ACHN (cell line): ENCODE results near the gene UNC13B.

Experiments
- DNase-seq: peaks from one replicate; pipeline ENCODE4 v3.0.0-alpha.2; 2015
- in situ Hi-C: cut with HindIII; loops from 2 replicates; pipeline ENCODE4 v1.10.0; 2017; ENCODE audit warnings: low sequenced_read_pairs, low pct_ligation_motif_present, low pct_unique_long_range_greater_than_20kb

The UNC13B gene

GRCh38 chr9:35342221-35342958, 180.6 kb downstream of the UNC13B start:
- no peak for DNase-seq
- in situ Hi-C loops = no loop called here

- DNase-seq = no peak
- in situ Hi-C loops = no loop called here
Measured at GRCh38 chr9:35348109-35348508, 186.3 kb downstream of the UNC13B start.

GRCh38 chr9:35349287-35349990, 187.6 kb downstream of the UNC13B start:
- DNase-seq = no peak
- in situ Hi-C loops = no loop called here

- in situ Hi-C loops = no loop called here
- no peak for DNase-seq
Measured at GRCh38 chr9:35350212-35350611, 188.4 kb downstream of the UNC13B start.

GRCh38 chr9:35350827-35351549, 189.2 kb downstream of the UNC13B start:
- no peak for DNase-seq
- in situ Hi-C loops = no loop called here

GRCh38 chr9:35353731-35354365, 192.0 kb downstream of the UNC13B start:
- in situ Hi-C loops = no loop called here

GRCh38 chr9:35355939-35356338, 194.1 kb downstream of the UNC13B start:
- in situ Hi-C loops = no loop called here
- no peak for DNase-seq

More at GRCh38 chr9:35353731-35354365, 192.0 kb downstream of the UNC13B start:
- DNase-seq = no peak

GRCh38 chr9:35357116-35357515, 195.3 kb downstream of the UNC13B start:
- in situ Hi-C loops = no loop called here
- no peak for DNase-seq

GRCh38 chr9:35357826-35358225, 196.0 kb downstream of the UNC13B start:
- in situ Hi-C loops = no loop called here
- DNase-seq = no peak

- no peak for DNase-seq
- in situ Hi-C loops = no loop called here
Measured at GRCh38 chr9:35364817-35365585, 203.2 kb downstream of the UNC13B start.

- in situ Hi-C loops = no loop called here
- DNase-seq = no peak
Measured at GRCh38 chr9:35366627-35367026, 204.8 kb downstream of the UNC13B start.

- peak; percentile 2 for DNase-seq
- in situ Hi-C loops = no loop called here
Measured at GRCh38 chr9:35367451-35367850, 205.6 kb downstream of the UNC13B start.

- no peak for DNase-seq
- in situ Hi-C loops = no loop called here
Measured at GRCh38 chr9:35370241-35370640, 208.4 kb downstream of the UNC13B start.

GRCh38 chr9:35374436-35374835, 212.6 kb downstream of the UNC13B start:
- in situ Hi-C loops = no loop called here
- no peak for DNase-seq

- in situ Hi-C loops = no loop called here
- no peak for DNase-seq
Measured at GRCh38 chr9:35374910-35375309, 213.1 kb downstream of the UNC13B start.

GRCh38 chr9:35380039-35380438, 218.2 kb downstream of the UNC13B start:
- in situ Hi-C loops = no loop called here

GRCh38 chr9:35380619-35381018, 218.8 kb downstream of the UNC13B start:
- in situ Hi-C loops = no loop called here

More at GRCh38 chr9:35380039-35380438, 218.2 kb downstream of the UNC13B start:
- no peak for DNase-seq

GRCh38 chr9:35385042-35385441, 223.2 kb downstream of the UNC13B start:
- in situ Hi-C loops = no loop called here
- DNase-seq = peak; percentile 2

More at GRCh38 chr9:35380619-35381018, 218.8 kb downstream of the UNC13B start:
- no peak for DNase-seq
